K562 (cell line): ENCODE results near the gene AP3B1. TPM values are rescaled to one million over a fixed set of nuclear protein-coding genes. Genes with fewer than 3 reads are reported as not detected.
"Not testable (repeated sequence)": the region's sequence is repeated elsewhere in the genome, so short reads cannot be mapped to it uniquely, and the experiment has no call there.

Experiments used
- ATAC-seq: fragments of 200-7000 bp; cut with Tn5 transposase; 3 replicates; pipeline ENCODE4 v1.9.1; 2020; ENCODE audit warnings: moderate library complexity
- BruUV-seq: library from RNA; stranded (reverse); fragments of 400-500 nt; replicated peaks from 2 replicates; lab custom pipeline; 2021; lab: Mats Ljungman, UMichigan
- CTCF ChIA-PET: fragments of 300-600 bp; formaldehyde crosslinking; extraction: SDS; loops from one replicate; lab custom pipeline; 2021; ENCODE audit warnings: low intra/inter-chr PET ratio; lab: Yijun Ruan, JAX
- POLR2A ChIA-PET: fragments of 300-600, 350-650 bp; sonication (Branson Sonifier 250); formaldehyde crosslinking; extraction: SDS; loops from one replicate; lab custom pipeline; 2021; ENCODE audit warnings: antibody characterized with exemption, inconsistent platforms; lab: Yijun Ruan, JAX
- DNase-seq, 4 experiments: peaks; one replicate each; pipeline versions ENCODE4 v3.0.0 to v3.0.0-alpha.2; 2011 to 2018; ENCODE audit warnings: low spot score in 3 of 4, mixed read lengths in 3 of 4; ENCODE audit errors: extremely low read depth in 1 of 4
- FAIRE-seq: peaks from 2 replicates; lab custom pipeline; 2011; peaks lifted over from hg19 to GRCh38; lab: Jason Lieb, UNC
- H2AFZ ChIP-seq: 2 replicates; pipeline ENCODE4 v1.6.0; 2011; ENCODE audit warnings: low read depth, low read length, control low read depth, inconsistent platforms
- H3K27ac ChIP-seq: fragments of 200-600 bp; 3 replicates; pipeline ENCODE4 v1.8.0; 2011; ENCODE audit warnings: low read depth, mild to moderate bottlenecking, control low read depth, inconsistent platforms, low read length, moderate library complexity, mixed read lengths; ENCODE audit errors: extremely low read depth
- H3K27me3 ChIP-seq, 2 experiments: fragments of 300-600 bp in 1 of 2; 2 replicates in 1 of 2; 3 replicates in 1 of 2; pipeline versions ENCODE4 v1.6.0 to v1.8.0; 2011; ENCODE audit warnings: inconsistent platforms in 2 of 2, low read length in 2 of 2, mild to moderate bottlenecking in 1 of 2, mixed read lengths in 1 of 2, moderate library complexity in 1 of 2; ENCODE audit not compliant: control insufficient read depth in 2 of 2, insufficient read depth in 2 of 2
- H3K36me3 ChIP-seq: fragments of 300-600 bp; 3 replicates; pipeline ENCODE4 v1.8.0; 2011; ENCODE audit warnings: mild to moderate bottlenecking, low read length, inconsistent platforms; ENCODE audit not compliant: control insufficient read depth, insufficient read depth
- H3K4me1 ChIP-seq, 2 experiments: fragments of 200-600 bp in 1 of 2; replicated peaks in 1 of 2; 2 replicates in 1 of 2; 3 replicates in 1 of 2; pipeline versions ENCODE4 v1.5.1 to v1.8.0; 2011; ENCODE audit warnings: inconsistent platforms in 2 of 2, low read length in 2 of 2, mild to moderate bottlenecking in 1 of 2, mixed read lengths in 1 of 2, moderate library complexity in 1 of 2; ENCODE audit not compliant: control insufficient read depth in 2 of 2, insufficient read depth in 2 of 2
- H3K4me2 ChIP-seq: 2 replicates; pipeline ENCODE4 v1.6.1; 2011; ENCODE audit warnings: low read length, control low read depth, inconsistent platforms, mixed read lengths; ENCODE audit not compliant: insufficient read depth
- H3K4me3 ChIP-seq: fragments of 200-600 bp; sonication (generic), shearing (Covaris generic); 2 replicates; pipeline ENCODE4 v1.5.1; 2016; ENCODE audit warnings: control low read depth, inconsistent platforms
- H3K79me2 ChIP-seq: fragments of 200-600 bp; 3 replicates; pipeline ENCODE4 v1.8.0; 2011; ENCODE audit warnings: low read length, inconsistent platforms; ENCODE audit not compliant: control insufficient read depth, insufficient read depth
- H3K9ac ChIP-seq, 2 experiments: 2 replicates each; pipeline versions ENCODE4 v1.6.0 to v1.6.1; 2011; ENCODE audit warnings: low read depth in 2 of 2, low read length in 2 of 2, control low read depth in 1 of 2, inconsistent platforms in 1 of 2, mild to moderate bottlenecking in 1 of 2, mixed read lengths in 1 of 2; ENCODE audit not compliant: insufficient read depth in 1 of 2
- H3K9me1 ChIP-seq: one replicate; pipeline ENCODE4 v1.6.0; 2011; ENCODE audit warnings: inconsistent platforms, mild to moderate bottlenecking, low read length, moderate library complexity; ENCODE audit not compliant: control insufficient read depth, insufficient read depth
- H3K9me3 ChIP-seq: replicated peaks from 2 replicates; pipeline ENCODE4 v1.5.1; 2011; ENCODE audit warnings: low read depth, low read length, inconsistent platforms; ENCODE audit not compliant: control insufficient read depth, insufficient read depth
- H4K20me1 ChIP-seq: replicated peaks from 2 replicates; pipeline ENCODE4 v1.6.1; 2011; ENCODE audit warnings: low read length, inconsistent platforms, mixed read lengths; ENCODE audit not compliant: control insufficient read depth, insufficient read depth
- AFF1 ChIP-seq, 2 experiments: fragments of 450-650 bp; IDR thresholded peaks; 2 replicates each; pipeline ENCODE4 v1.6.1; 2018; ENCODE audit warnings: mild to moderate bottlenecking in 2 of 2, low read depth in 1 of 2; ENCODE audit not compliant: partially characterized antibody in 2 of 2
- BCL6 ChIP-seq: fragments of 250-450 bp; sonication (Bioruptor Pico); IDR thresholded peaks from 2 replicates; pipeline ENCODE4 v1.4.0; 2020
- KLF13 ChIP-seq: fragments of 450-650 bp; IDR thresholded peaks from 2 replicates; pipeline ENCODE4 v1.6.1; 2016; ENCODE audit warnings: missing genetic modification characterization, low read depth, mild to moderate bottlenecking, missing compliant biosample characterization, moderate library complexity, borderline replicate concordance
- KLF16 ChIP-seq: IDR thresholded peaks from 2 replicates; pipeline ENCODE4 v1.6.1; 2016; ENCODE audit warnings: antibody characterized with exemption
- TGIF2 ChIP-seq: sonication (generic); formaldehyde crosslinking; IDR thresholded peaks from 2 replicates; pipeline ENCODE4 v1.8.1; 2022; ENCODE audit warnings: mild to moderate bottlenecking, missing genetic modification reagents, moderate library complexity
- WGBS: fragments of 100-300 bp; shearing (Covaris generic); methylation state at CpG from one replicate; pipeline ENCODE4 v1.1.6; 2016; ENCODE audit warnings: low coverage, mixed read lengths; ENCODE audit not compliant: insufficient coverage; ENCODE audit errors: missing lambda C conversion rate; 5-methylcytosine and 5-hydroxymethylcytosine counted together
- in situ Hi-C: fragments of 300-500 bp; cut with MboI; formaldehyde crosslinking; loops from 4 replicates; pipeline ENCODE4 v1.15.0; 2018; ENCODE audit warnings: inconsistent platforms, mixed read lengths
- intact Hi-C: fragments of 100-400 bp; cut with micrococcal nuclease; formaldehyde crosslinking; loops from 2 replicates; pipeline ENCODE4 v1.14.2; 2022
- polyA plus RNA-seq, 8 experiments: library from polyadenylated mRNA; depleted of rRNA in 4 of 8; stranded (reverse) in 5 of 8; unstranded in 3 of 8; fragments of >200 nt; fragmentation: Nextera tagmentation in 2 of 8; fragmentation: Illumina TruSeq in 1 of 8; extraction: Ambion mirVana in 2 of 8; extraction: Trizol in 1 of 8; gene quantifications; 2 replicates each; pipeline versions ENCODE4 v1.2.1 to v1.2.3, GENCODE V29; 2011 to 2014; ENCODE audit warnings: inconsistent platforms in 1 of 8, missing spikeins in 1 of 8
- total RNA-seq, 7 experiments: library from RNA; depleted of rRNA in 6 of 7; stranded (reverse); fragments of >200 nt in 6 of 7; fragmentation: Illumina TruSeq in 2 of 7; extraction: Trizol in 2 of 7; gene quantifications; 2 replicates each; pipeline versions ENCODE4 v1.2.1 to v1.2.3, GENCODE V29; 2011 to 2021; ENCODE audit warnings: low replicate concordance in 1 of 7

AP3B1 gene
- total and polyA plus RNA-seq, 9 of the 15 experiments (the other 6 are each of a cell fraction or from before 2014, with no cell fraction given) = 21.1 to 61.8 (median 42.2) TPM

GRCh38 chr5:78075301-78075700 is 219.2 kb downstream of the AP3B1 start (continued):
- TF ChIP-seq TGIF2 (CRISPR knock-in tag) = no peak
- no peak for TF ChIP-seq KLF13 (tag)
- no peak for TF ChIP-seq BCL6 (CRISPR knock-in tag)
- TF ChIP-seq KLF16 = no peak

GRCh38 chr5:78070691-78071090 is 223.8 kb downstream of the AP3B1 start:
- H3K27ac ChIP-seq, H3K27me3 ChIP-seq, H3K79me2 ChIP-seq, H3K4me3 ChIP-seq, H4K20me1 ChIP-seq, H3K9ac ChIP-seq, H3K4me2 ChIP-seq, ATAC-seq, H3K36me3 ChIP-seq, H2AFZ ChIP-seq, H3K9me3 ChIP-seq, BruUV-seq, CTCF ChIA-PET, in situ Hi-C loops, POLR2A ChIA-PET, intact Hi-C loops, H3K4me1 ChIP-seq, FAIRE-seq: not testable (repeated sequence)
- WGBS = 72% methylated on average over 4 of the region's 4 CpGs
- TF ChIP-seq AFF1 (IDR thresholded peaks at IDR 0.05; ENCODE audit: low read depth in 1 of 2, partially characterized antibody in 2 of 2) = peak in 1 of 2 experiments; percentile 43
- TF ChIP-seq, all 486 proteins: peak for 1; not testable (repeated sequence) for 485
- not testable (repeated sequence) for DNase-seq, H3K9me1 ChIP-seq

- FAIRE-seq, H2AFZ ChIP-seq, H3K4me3 ChIP-seq, H4K20me1 ChIP-seq, DNase-seq, H3K9ac ChIP-seq, H3K27me3 ChIP-seq, CTCF ChIA-PET, ATAC-seq, POLR2A ChIA-PET, H3K9me1 ChIP-seq, H3K4me1 ChIP-seq, H3K36me3 ChIP-seq, H3K9me3 ChIP-seq, H3K4me2 ChIP-seq, intact Hi-C loops, H3K27ac ChIP-seq, H3K79me2 ChIP-seq, BruUV-seq, in situ Hi-C loops: not testable (repeated sequence)
- WGBS = 92% methylated on average over 3 of the region's 3 CpGs
Measured at GRCh38 chr5:78067581-78067980, 226.9 kb downstream of the AP3B1 start.
